Measurements from ENCODE around the gene PRCC.

DNA sequence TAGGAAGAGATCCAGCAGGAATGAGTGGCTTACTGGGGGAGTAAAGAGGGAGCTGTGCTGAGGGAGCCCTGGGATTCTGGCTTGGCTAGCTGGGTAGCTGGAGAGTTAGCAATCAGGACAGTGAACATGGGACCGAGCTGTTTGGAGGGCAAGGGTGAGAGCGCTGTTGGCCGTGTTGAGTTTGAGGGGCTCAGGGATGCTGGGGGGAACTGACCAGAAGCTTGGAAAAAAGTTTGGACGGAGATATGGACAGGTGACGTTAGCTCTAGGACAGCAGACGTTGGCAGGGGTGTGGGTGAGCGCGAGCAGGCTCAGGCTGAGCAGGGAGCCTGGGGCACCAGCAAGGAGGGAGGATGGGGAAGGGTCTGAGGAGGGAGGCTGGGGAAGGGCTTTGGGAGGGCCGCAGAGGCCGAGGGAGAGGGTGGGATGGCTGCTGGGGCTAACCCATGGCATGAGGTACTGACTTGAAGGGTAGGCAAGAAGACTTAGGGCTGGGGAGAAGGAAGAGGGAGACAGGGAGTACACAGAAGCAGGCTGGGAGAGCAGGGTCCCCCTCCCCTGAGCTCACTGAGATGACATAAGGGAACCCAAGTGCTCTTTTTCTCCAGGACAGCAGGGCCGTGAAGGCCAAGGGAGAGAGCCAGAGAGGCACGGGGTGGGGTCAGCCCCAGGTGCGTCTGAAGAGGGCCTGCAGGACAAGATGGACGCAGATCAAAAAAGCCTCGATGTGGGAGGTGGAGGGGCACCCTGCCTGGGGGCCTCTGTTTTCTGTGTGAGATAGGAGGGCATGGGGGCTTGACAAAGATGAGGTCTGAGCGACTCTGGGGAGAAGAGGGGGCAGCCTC, 41.1 kb downstream of the PRCC start:
- TF ChIP-seq CTCF (conservative IDR thresholded peaks at IDR 0.05; ENCODE audit: low read depth, low read length) (no peak), EZH2 (IDR thresholded peaks at IDR 0.05; ENCODE audit: low read length, unreplicated experiment) (no peak), EZH2phosphoT487 (IDR thresholded peaks at IDR 0.05; ENCODE audit: borderline replicate concordance, low read length) (no peak)
